ENCODE results near the gene CDKAL1.
"Not testable (repeated sequence)": the region's sequence is repeated elsewhere in the genome, so short reads cannot be mapped to it uniquely, and the experiment has no call there.

The CDKAL1 gene

DNA sequence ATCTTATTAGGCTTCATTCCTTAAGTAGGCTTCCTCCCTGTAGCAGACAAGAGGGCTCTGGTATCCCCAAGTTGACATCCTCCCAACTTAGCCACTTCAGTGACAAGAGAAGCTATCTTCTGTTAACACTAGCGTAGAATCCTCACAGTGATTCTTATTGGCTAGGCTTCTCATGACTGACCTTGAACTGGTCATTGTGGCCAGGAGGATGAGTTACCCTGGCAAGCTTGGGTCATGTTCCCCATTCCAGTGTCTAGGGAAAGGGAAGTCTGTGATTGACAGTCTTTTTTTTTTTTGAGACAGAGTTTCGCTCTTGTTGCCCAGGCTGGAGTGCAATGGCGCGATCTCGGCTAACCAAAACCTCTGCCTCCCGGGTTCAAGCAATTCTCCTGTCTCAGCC lies 7.1 kb downstream of the CDKAL1 start:
- H4K8ac ChIP-seq (ENCODE audit: low read depth, low read length): no peak overlapping the region
- H3K79me1 ChIP-seq (ENCODE audit: low read length): peaks cover 8% of the 10 kb centered on the region
- no peak overlapping the region for H4K5ac ChIP-seq (ENCODE audit: low read length)
- H3K4me1 ChIP-seq (ENCODE audit: control insufficient read depth, low read depth, low read length): no peaks in the 10 kb centered on the region
- H2BK5ac ChIP-seq (ENCODE audit: low read length): no peak overlapping the region
- H3K4me2 ChIP-seq (ENCODE audit: low read length): no peak overlapping the region
- no peak overlapping the region for H2BK15ac ChIP-seq (replicated peaks; ENCODE audit: low read depth)
- H2AK5ac ChIP-seq (ENCODE audit: low read length): no peak overlapping the region
- no peaks in the 10 kb centered on the region for H3K79me2 ChIP-seq (ENCODE audit: control insufficient read depth, insufficient read depth, low read length)
- no peak overlapping the region for H3K4me3 ChIP-seq (ENCODE audit: low read length)
- no peak overlapping the region for H3K23ac ChIP-seq (ENCODE audit: low read length)
- no peak overlapping the region for H3K9ac ChIP-seq (ENCODE audit: low read length)
- H2BK120ac ChIP-seq (ENCODE audit: low read depth, low read length): no peak overlapping the region
- no peak overlapping the region for H3K4ac ChIP-seq (ENCODE audit: low read depth, low read length)
- H3K27me3 ChIP-seq (ENCODE audit: insufficient read depth, low read length, poor library complexity): no peaks in the 10 kb centered on the region
- H3K18ac ChIP-seq (ENCODE audit: low read length): no peak overlapping the region
- no peaks in the 10 kb centered on the region for H3K36me3 ChIP-seq (ENCODE audit: control insufficient read depth, insufficient read depth, low read length)
- H3K56ac ChIP-seq (ENCODE audit: low read length): no peak overlapping the region
- no CpG with 5 or more reads among the region's 6 CpGs for WGBS (ENCODE audit: extremely low coverage, insufficient coverage, low lambda C conversion rate)
- no peak for DNase-seq
- no peak overlapping the region for H3K27ac ChIP-seq (ENCODE audit: low read depth, low read length)

DNA sequence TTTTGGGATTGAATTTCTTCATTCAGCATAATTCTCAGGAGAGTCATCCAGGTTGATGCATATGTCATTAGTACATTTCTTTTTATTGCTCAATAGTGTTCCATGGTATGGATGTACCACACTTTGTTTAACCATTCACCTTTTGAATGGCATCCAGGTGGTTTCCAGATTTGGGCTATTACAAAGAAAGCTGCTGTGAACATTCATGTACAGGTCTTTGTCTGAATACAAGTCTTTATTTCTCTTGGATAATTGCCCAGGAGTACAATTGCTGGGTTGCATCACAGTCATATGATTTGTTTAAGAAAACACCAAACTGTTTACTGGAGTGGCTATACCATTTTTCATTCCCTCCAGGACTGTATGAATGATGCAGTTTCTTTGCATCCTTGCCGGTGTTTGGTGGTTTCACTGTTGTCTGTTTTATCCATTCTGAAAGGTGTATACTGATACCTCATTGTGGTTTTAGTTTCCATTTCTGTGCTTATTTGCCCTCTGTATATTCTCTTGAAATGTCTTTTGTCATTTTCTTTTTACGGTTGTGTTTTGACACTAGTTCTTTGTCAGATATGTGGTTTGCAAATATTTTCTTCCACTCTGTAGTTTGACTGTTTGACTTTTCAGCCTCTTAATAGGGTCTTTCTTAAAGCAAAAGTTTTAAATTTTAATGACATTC lies 8.8 kb downstream of the CDKAL1 start:
- DNase-seq: no peak
- no peaks in the 10 kb centered on the region for H3K4me1 ChIP-seq (ENCODE audit: control insufficient read depth, low read depth, low read length)
- no peak overlapping the region for H2BK5ac ChIP-seq (ENCODE audit: low read length)
- no peak overlapping the region for H3K4me3 ChIP-seq (ENCODE audit: low read length)
- no peak overlapping the region for H3K18ac ChIP-seq (ENCODE audit: low read length)
- no peak overlapping the region for H2BK120ac ChIP-seq (ENCODE audit: low read depth, low read length)
- H3K4ac ChIP-seq (ENCODE audit: low read depth, low read length): no peak overlapping the region
- no peak overlapping the region for H3K23ac ChIP-seq (ENCODE audit: low read length)
- no peak overlapping the region for H4K5ac ChIP-seq (ENCODE audit: low read length)
- H3K27me3 ChIP-seq (ENCODE audit: insufficient read depth, low read length, poor library complexity): no peaks in the 10 kb centered on the region
- no peak overlapping the region for H3K27ac ChIP-seq (ENCODE audit: low read depth, low read length)
- no peak overlapping the region for H2AK5ac ChIP-seq (ENCODE audit: low read length)
- H3K4me2 ChIP-seq (ENCODE audit: low read length): no peak overlapping the region
- no peaks in the 10 kb centered on the region for H3K36me3 ChIP-seq (ENCODE audit: control insufficient read depth, insufficient read depth, low read length)
- H3K79me1 ChIP-seq (ENCODE audit: low read length): peaks cover 8% of the 10 kb centered on the region
- H3K9ac ChIP-seq (ENCODE audit: low read length): no peak overlapping the region
- no peaks in the 10 kb centered on the region for H3K79me2 ChIP-seq (ENCODE audit: control insufficient read depth, insufficient read depth, low read length)
- no peak overlapping the region for H4K8ac ChIP-seq (ENCODE audit: low read depth, low read length)
- no peak overlapping the region for H2BK15ac ChIP-seq (replicated peaks; ENCODE audit: low read depth)
- no peak overlapping the region for H3K56ac ChIP-seq (ENCODE audit: low read length)
- no CpG with 5 or more reads among the region's 2 CpGs for WGBS (ENCODE audit: extremely low coverage, insufficient coverage, low lambda C conversion rate)

DNA sequence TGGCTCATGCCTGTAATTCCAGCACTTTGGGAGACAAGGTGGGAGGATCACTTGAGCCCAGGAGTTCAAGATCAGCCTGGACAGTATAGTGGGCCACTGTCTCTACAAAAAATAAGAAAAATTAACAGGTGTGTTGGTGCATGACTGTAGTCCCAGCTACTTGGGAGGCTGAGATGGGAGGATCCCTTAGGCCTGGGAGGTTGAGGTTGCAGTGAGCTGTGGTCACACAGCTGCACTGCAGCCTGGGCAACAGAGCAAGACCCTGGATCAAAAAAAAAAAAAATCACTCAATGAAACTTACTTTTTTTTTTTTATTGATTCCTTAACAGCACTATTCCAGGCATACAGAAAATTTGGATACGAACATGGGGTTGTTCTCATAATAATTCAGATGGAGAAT lies 14.0 kb downstream of the CDKAL1 start:
- Histone ChIP-seq H3K27ac (ENCODE audit: low read depth, low read length) (no peak overlapping the region), H3K4me1 (ENCODE audit: control insufficient read depth, low read depth, low read length) (no peaks in the 10 kb centered on the region), H3K36me3 (ENCODE audit: control insufficient read depth, insufficient read depth, low read length) (no peaks in the 10 kb centered on the region), H3K4me2 (ENCODE audit: low read length) (no peak overlapping the region), H3K27me3 (ENCODE audit: insufficient read depth, low read length, poor library complexity) (no peaks in the 10 kb centered on the region), H3K23ac (ENCODE audit: low read length) (no peak overlapping the region), H3K4me3 (ENCODE audit: low read length) (no peak overlapping the region), H3K9ac (ENCODE audit: low read length) (no peak overlapping the region), H3K4ac (ENCODE audit: low read depth, low read length) (no peak overlapping the region), H2BK15ac (replicated peaks; ENCODE audit: low read depth) (no peak overlapping the region), H3K56ac (ENCODE audit: low read length) (no peak overlapping the region), H4K8ac (ENCODE audit: low read depth, low read length) (no peak overlapping the region), H2BK5ac (ENCODE audit: low read length) (no peak overlapping the region), H3K79me1 (ENCODE audit: low read length) (no peaks in the 10 kb centered on the region), H2AK5ac (ENCODE audit: low read length) (no peak overlapping the region), H4K5ac (ENCODE audit: low read length) (no peak overlapping the region), H3K79me2 (ENCODE audit: control insufficient read depth, insufficient read depth, low read length) (no peaks in the 10 kb centered on the region), H2BK120ac (ENCODE audit: low read depth, low read length) (no peak overlapping the region), H3K18ac (ENCODE audit: low read length) (no peak overlapping the region)
- no peak for DNase-seq
- no CpG with 5 or more reads among the region's 1 CpG for WGBS (ENCODE audit: extremely low coverage, insufficient coverage, low lambda C conversion rate)

DNA sequence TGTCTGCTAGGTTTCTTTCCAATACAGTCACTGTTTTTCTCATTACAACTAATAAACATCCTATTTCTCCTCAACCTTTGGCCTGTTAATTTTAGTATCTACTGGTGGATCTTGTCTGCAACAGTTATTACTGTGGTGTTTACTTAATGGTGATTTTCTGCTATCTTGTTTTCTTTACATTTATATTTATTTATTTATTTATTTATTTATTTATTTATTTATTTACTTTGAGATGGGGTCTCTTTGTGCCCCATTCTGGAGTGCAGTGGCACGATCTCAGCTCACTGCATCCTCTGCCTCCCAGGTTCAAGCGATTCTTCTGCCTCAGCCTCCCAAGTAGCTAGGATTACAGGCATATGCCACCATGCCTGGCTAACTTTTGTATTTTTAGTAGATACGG lies 15.1 kb downstream of the CDKAL1 start:
- not testable (repeated sequence) for H4K5ac ChIP-seq (ENCODE audit: low read length); H2BK15ac ChIP-seq (replicated peaks; ENCODE audit: low read depth); H3K27ac ChIP-seq (ENCODE audit: low read depth, low read length); H3K18ac ChIP-seq (ENCODE audit: low read length); H3K4ac ChIP-seq (ENCODE audit: low read depth, low read length); H3K36me3 ChIP-seq (ENCODE audit: control insufficient read depth, insufficient read depth, low read length); H4K8ac ChIP-seq (ENCODE audit: low read depth, low read length); H3K27me3 ChIP-seq (ENCODE audit: insufficient read depth, low read length, poor library complexity); H3K79me1 ChIP-seq (ENCODE audit: low read length); H3K4me3 ChIP-seq (ENCODE audit: low read length); H2BK5ac ChIP-seq (ENCODE audit: low read length); H2AK5ac ChIP-seq (ENCODE audit: low read length); H3K9ac ChIP-seq (ENCODE audit: low read length); DNase-seq; H3K79me2 ChIP-seq (ENCODE audit: control insufficient read depth, insufficient read depth, low read length); H3K56ac ChIP-seq (ENCODE audit: low read length); H3K23ac ChIP-seq (ENCODE audit: low read length); H2BK120ac ChIP-seq (ENCODE audit: low read depth, low read length); H3K4me1 ChIP-seq (ENCODE audit: control insufficient read depth, low read depth, low read length); H3K4me2 ChIP-seq (ENCODE audit: low read length)
- WGBS (ENCODE audit: extremely low coverage, insufficient coverage, low lambda C conversion rate): no CpG with 5 or more reads among the region's 3 CpGs

DNA sequence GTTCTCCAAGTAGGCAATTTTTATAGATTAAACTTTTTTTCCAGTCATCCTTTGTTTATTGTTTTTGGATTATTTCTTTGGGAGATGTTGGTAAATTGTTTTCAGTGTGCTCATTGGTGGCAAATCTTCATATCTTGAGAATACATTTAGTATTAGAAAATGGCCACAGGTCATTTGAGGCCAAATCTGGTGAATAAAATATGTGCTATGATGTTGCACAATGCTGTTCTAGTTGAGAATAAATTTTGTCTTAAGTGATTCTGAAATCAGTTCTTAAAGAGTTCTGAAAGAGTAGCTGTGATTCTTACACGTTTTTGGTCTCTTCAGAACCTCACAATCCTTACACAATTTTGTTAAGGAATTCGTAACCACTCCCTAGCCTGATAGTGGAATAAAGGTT lies 20.1 kb downstream of the CDKAL1 start:
- Histone ChIP-seq H3K27ac (ENCODE audit: low read depth, low read length) (no peak overlapping the region), H3K9ac (ENCODE audit: low read length) (no peak overlapping the region), H3K56ac (ENCODE audit: low read length) (no peak overlapping the region), H3K79me2 (ENCODE audit: control insufficient read depth, insufficient read depth, low read length) (no peaks in the 10 kb centered on the region), H3K27me3 (ENCODE audit: insufficient read depth, low read length, poor library complexity) (no peaks in the 10 kb centered on the region), H3K23ac (ENCODE audit: low read length) (no peak overlapping the region), H2AK5ac (ENCODE audit: low read length) (no peak overlapping the region), H4K5ac (ENCODE audit: low read length) (no peak overlapping the region), H4K8ac (ENCODE audit: low read depth, low read length) (no peak overlapping the region), H3K36me3 (ENCODE audit: control insufficient read depth, insufficient read depth, low read length) (no peaks in the 10 kb centered on the region), H3K4me2 (ENCODE audit: low read length) (no peak overlapping the region), H3K79me1 (ENCODE audit: low read length) (no peaks in the 10 kb centered on the region), H2BK15ac (replicated peaks; ENCODE audit: low read depth) (no peak overlapping the region), H3K4me1 (ENCODE audit: control insufficient read depth, low read depth, low read length) (no peaks in the 10 kb centered on the region), H2BK120ac (ENCODE audit: low read depth, low read length) (no peak overlapping the region), H3K4me3 (ENCODE audit: low read length) (no peak overlapping the region), H3K18ac (ENCODE audit: low read length) (no peak overlapping the region), H2BK5ac (ENCODE audit: low read length) (no peak overlapping the region), H3K4ac (ENCODE audit: low read depth, low read length) (no peak overlapping the region)
- DNase-seq: no peak
- WGBS (ENCODE audit: extremely low coverage, insufficient coverage, low lambda C conversion rate): no CpG with 5 or more reads among the region's 2 CpGs

DNA sequence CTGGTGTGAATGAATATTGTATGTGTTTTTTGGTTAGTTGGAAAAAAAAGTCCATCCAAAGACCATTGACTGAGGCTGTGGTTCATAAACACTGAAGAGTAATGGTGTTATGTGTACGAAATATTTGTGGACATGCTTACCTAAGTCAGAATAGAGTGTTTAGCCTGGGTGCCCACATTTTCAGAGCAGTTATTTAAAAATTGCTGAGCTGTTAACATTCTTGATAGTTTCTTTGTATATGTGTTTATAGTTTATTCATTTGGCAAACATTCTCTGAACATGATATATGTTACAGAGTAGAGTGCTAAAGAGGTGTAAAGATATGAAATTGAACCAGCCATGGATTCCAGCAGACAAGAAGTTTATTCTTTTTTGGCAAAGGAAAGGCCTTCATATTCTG lies 20.6 kb downstream of the CDKAL1 start:
- Histone ChIP-seq H3K27ac (ENCODE audit: low read depth, low read length) (no peak overlapping the region), H3K36me3 (ENCODE audit: control insufficient read depth, insufficient read depth, low read length) (no peaks in the 10 kb centered on the region), H3K4me2 (ENCODE audit: low read length) (no peak overlapping the region), H3K56ac (ENCODE audit: low read length) (no peak overlapping the region), H3K79me2 (ENCODE audit: control insufficient read depth, insufficient read depth, low read length) (no peaks in the 10 kb centered on the region), H3K79me1 (ENCODE audit: low read length) (no peaks in the 10 kb centered on the region), H2AK5ac (ENCODE audit: low read length) (no peak overlapping the region), H3K4me3 (ENCODE audit: low read length) (no peak overlapping the region), H2BK120ac (ENCODE audit: low read depth, low read length) (no peak overlapping the region), H2BK5ac (ENCODE audit: low read length) (no peak overlapping the region), H3K4ac (ENCODE audit: low read depth, low read length) (no peak overlapping the region), H3K27me3 (ENCODE audit: insufficient read depth, low read length, poor library complexity) (no peaks in the 10 kb centered on the region), H3K9ac (ENCODE audit: low read length) (no peak overlapping the region), H4K5ac (ENCODE audit: low read length) (no peak overlapping the region), H3K23ac (ENCODE audit: low read length) (no peak overlapping the region), H2BK15ac (replicated peaks; ENCODE audit: low read depth) (no peak overlapping the region), H4K8ac (ENCODE audit: low read depth, low read length) (no peak overlapping the region), H3K18ac (ENCODE audit: low read length) (no peak overlapping the region), H3K4me1 (ENCODE audit: control insufficient read depth, low read depth, low read length) (no peaks in the 10 kb centered on the region)
- WGBS (ENCODE audit: extremely low coverage, insufficient coverage, low lambda C conversion rate): no CpG with 5 or more reads among the region's 1 CpG
- DNase-seq: no peak
